GM21360 (cell line): ENCODE measurements around the gene GPC4.

Source experiments
- ATAC-seq: cut with Tn5 transposase; IDR thresholded peaks from one replicate; pipeline ENCODE4 v1.9.1; 2021; ENCODE audit warnings: mild to moderate bottlenecking, moderate library complexity; ENCODE audit not compliant: unreplicated experiment

GPC4 gene

GRCh38 chrX:133412246-133412645, 3.0 kb downstream of the GPC4 start:
- no peak for ATAC-seq

GRCh38 chrX:133410550-133410949, 4.7 kb downstream of the GPC4 start:
- no peak for ATAC-seq

- no peak for ATAC-seq
Observed at GRCh38 chrX:133405498-133406185, 9.6 kb downstream of the GPC4 start.

DNA sequence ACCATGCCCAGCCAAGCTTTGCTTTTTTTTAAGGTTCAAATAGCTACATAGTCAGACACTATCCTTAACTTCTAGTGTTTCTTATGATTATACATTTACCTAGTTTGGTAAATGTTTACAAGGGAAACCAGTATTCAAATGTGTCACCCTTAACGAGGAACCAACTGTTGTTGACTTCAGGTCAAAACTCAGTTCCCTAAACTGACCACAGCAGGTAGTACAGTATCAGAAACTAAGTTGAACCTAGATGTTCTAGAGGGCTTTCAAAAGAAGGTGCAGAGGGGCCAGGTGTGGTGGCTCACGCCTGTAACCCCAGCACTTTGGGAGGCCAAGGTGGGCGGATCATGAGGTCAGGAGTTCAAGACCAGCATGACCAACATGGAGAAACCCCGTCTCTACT, 11.3 kb downstream of the GPC4 start:
- no peak for ATAC-seq

DNA sequence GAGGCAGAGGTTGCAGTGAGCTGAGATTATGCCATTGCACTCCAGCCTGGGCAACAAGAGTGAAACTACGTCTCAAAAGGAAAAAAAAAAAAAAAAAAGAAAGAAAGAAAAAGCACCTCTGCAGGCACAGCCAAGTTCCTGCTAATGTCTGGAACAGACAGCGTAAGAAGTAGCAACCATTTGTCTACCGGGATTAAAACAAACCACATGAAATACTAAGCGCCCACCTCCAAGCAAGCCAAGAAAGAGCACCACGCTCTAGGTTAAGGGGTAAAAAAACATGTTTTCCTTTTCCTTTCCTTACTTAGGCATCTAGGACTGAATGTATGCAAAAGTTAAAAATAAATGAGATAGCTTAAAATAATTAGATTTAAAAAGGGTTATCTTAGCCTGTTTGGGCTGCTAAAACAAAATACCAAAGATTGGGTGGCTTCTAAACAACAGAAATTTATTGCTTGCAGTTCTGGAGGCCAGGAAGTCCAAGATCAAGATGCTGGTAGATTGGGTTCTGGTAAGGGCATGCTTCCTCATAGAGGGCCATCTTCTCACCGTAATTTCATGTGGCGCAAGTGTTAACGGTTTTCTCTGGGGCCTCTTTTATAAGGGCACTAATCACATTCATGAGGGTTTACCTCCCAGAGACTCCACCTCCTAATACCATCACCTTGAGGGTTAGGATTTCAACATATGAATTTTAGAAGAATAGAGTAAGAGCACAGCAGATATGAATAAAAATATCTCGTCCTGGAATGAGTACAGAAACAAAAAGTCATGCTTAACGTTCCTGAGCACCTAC, 12.3 kb downstream of the GPC4 start:
- no peak for ATAC-seq

- ATAC-seq: no peak
Observed at GRCh38 chrX:133402042-133402453, 13.2 kb downstream of the GPC4 start.

- ATAC-seq: no peak
Observed at GRCh38 chrX:133401536-133401935, 13.8 kb downstream of the GPC4 start.

- ATAC-seq: no peak
Observed at GRCh38 chrX:133399411-133399810, 15.9 kb downstream of the GPC4 start.

DNA sequence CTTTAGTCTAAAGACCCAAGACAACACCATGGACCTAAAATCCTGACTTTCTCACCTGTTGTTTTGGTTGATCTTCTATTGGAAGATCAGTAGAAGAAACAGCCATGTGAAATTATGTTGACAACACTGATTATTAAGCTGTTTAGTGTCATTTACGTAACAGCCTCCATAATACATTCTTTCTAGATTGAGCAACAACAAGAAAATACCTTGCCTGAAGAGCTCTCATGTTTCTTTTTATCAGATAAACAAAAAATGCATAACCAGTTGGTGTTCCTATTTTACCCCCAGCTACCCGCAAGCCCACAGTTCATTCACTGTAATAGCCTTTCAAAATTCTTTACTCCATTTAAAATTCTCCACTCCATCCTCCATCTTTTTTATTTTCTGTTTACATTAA, 20.5 kb downstream of the GPC4 start:
- no peak for ATAC-seq

DNA sequence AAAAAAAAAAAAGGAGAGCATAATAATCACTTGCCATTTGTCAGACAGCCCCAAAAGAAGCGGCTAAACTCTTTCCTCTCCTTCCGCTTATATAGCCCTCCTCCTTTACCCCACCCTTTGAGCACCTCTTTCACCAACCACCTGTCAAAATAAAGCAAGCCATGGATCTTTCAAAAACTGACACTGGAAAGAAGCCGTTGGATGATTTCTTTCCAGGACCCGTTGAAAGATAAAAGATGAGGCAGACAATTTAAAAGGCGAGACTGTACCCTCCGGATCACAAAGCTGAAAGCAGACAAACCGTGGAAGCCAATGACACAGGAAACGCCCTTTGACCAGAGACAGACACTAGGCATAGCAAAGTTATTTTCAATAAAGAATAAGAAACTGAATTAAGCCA, 22.6 kb downstream of the GPC4 start:
- no peak for ATAC-seq

DNA sequence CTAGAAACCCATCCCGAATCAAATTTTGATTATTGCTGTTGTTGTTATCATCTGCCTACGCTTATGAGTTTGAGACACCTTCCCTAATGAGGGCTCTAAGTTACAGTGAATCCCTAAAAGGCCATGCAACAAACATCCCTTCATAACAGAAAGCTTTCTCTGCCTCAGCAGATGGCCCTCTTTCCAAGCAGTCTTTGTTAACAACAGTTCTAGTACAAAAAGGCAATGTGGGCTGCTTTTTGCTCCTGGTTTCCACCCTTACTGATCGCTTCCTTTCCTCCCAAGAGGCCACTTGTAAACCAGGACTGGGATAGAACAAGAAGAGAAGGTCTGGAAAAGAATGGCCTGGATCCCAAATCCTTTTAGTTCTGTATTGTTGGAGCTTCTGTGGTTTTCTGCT, 24.2 kb downstream of the GPC4 start:
- no peak for ATAC-seq

- no peak for ATAC-seq
Observed at GRCh38 chrX:133390676-133391075, 24.6 kb downstream of the GPC4 start.

DNA sequence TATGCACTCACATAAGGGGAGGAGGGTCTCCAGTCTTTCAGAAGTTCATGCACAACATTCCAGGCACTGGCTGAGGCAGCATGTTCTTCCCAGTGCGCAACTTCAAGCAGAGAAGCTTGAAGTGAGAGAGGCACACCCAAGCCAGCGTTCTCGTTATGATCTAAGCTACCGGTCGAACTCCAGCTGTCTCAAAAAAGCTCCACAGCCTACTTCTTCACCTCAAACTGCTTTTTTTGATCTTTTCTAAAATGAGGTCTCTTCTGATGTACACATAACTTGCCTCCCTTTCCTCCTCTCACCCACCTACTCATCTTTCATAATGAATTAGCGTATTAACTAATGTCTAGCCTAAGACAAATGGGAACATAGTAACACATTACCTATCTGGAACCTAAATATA, 25.3 kb downstream of the GPC4 start:
- ATAC-seq: no peak

GRCh38 chrX:133384454-133384853, 30.8 kb downstream of the GPC4 start:
- no peak for ATAC-seq

DNA sequence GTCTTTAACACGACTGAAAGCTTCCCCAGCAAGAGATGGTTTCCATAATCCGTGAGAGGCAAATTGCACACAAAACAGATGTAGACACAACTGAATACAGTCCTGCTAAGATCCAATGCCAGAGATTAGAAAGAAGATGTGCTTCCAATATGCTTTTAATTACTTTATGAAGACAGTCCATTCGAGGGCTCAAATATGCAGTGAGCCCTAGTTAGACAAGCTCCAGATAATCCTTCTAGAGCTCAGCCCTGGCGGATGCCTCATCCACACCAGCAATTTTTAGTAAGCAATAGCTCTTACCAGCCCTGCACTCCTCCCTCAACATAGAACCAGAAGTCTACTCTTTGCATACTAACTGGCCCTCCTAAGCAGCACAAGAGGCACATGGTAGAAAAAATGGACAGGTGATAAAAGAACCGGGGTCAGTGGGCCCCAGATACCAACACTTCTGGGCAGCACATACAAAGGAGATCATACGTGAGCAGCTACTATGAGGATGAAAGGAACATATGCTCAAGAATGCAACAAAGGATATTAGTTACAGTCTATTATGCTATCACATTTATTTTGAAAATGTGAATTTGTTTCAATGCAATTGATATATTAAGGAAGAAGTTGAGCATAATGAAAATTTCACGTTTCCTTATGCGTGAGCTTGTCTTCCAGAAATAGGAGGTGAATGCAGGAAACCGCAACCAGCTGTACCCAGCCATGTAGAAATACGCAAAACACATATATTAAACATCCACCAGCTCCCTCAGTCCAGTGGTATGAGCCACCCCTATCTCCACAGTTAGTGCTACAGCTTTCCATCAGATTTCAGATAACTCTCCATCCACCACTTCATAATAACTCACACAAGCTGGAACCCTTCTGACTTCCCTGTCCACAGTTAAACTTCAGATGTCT, 34.3 kb downstream of the GPC4 start:
- peak; percentile 61 for ATAC-seq

GRCh38 chrX:133376422-133376821, 38.9 kb downstream of the GPC4 start:
- ATAC-seq: no peak

- no peak for ATAC-seq
Observed at GRCh38 chrX:133375615-133376340, 39.5 kb downstream of the GPC4 start.

DNA sequence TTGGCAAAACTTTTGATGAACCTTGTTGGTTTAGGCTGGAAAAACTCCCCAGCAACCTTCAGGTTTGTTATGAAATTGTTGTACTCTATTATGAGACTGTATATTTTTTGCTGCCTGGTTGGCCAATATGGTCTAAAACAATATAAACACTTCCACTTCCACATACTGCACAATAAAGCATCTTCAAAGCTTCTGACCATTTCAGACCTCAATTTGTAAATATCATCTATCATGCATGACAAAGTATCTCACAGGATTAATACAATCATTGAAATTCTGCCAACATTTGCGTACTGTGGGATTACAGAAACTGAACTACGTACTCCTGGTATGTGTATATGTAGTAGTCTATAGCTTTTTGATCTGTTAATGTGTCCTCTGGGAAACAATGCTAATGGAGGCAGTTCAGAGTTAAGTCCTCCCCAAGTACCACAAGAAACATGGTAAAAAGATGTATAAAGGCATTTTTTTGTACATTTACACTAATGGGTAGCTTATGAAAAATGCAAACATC, 40.4 kb downstream of the GPC4 start:
- no peak for ATAC-seq

DNA sequence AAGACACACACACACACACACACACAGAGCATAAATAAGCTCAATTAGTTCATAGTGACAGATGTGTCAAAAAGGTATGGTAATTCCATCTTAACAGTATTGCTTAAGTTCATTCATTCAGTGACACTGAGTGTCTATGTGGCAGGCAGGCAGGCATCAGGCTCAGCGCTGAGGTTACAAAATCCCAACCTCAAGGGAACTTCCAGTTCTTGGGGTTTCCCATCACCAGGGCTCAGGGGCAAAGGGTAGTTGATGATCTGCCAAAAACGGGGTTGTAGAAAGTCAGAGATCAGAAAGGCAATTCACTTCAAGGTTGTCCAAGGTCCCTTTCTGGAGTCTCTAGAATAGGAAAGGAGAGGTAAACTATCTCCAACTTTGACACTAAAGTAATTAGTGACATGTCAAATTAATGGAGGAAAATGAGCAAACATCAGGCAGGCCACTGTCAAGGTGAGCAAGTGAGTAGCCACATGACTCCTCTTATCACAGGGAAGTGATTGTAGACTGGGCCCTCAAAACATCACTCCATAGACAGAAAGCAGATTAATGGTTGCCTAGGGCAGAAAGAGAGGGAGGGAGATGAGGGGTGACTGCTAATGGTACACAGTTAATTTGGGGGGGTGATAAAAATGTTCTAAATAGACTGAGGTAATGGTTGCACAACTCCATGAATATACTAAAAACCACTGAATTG, 41.8 kb downstream of the GPC4 start:
- ATAC-seq: no peak

- ATAC-seq: no peak
Observed at GRCh38 chrX:133370696-133371275, 44.5 kb downstream of the GPC4 start.
